H9 (cell line): ENCODE results near the gene CNOT4. TPM values are rescaled to one million over a fixed set of nuclear protein-coding genes. Genes with fewer than 3 reads are reported as not detected.

ENCODE experiments used
- DNase-seq: peaks from one replicate; pipeline ENCODE4 v3.0.0-alpha.2; 2017
- H2AFZ ChIP-seq: one replicate; pipeline ENCODE4 v1.6.1; 2013; ENCODE audit warnings: mild to moderate bottlenecking, low read length, control low read depth, moderate library complexity
- H2AK5ac ChIP-seq: 2 replicates; pipeline ENCODE4 v1.6.1; 2013; ENCODE audit warnings: low read length, control low read depth, mixed read lengths; ENCODE audit not compliant: insufficient read length
- H2BK120ac ChIP-seq: one replicate; pipeline ENCODE4 v1.6.1; 2013; ENCODE audit warnings: low read depth, mild to moderate bottlenecking, low read length, control low read depth, inconsistent platforms; ENCODE audit not compliant: poor library complexity, severe bottlenecking
- H2BK12ac ChIP-seq: 2 replicates; pipeline ENCODE4 v1.6.1; 2013; ENCODE audit warnings: low read length, control low read depth, mixed read lengths, low read depth; ENCODE audit not compliant: insufficient read length
- H2BK15ac ChIP-seq: 2 replicates; pipeline ENCODE4 v1.6.1; 2013; ENCODE audit warnings: low read depth, low read length, control low read depth
- H2BK20ac ChIP-seq: one replicate; pipeline ENCODE4 v1.6.1; 2013; ENCODE audit warnings: low read depth, mild to moderate bottlenecking, low read length, control low read depth, inconsistent platforms; ENCODE audit not compliant: poor library complexity, severe bottlenecking
- H2BK5ac ChIP-seq: 2 replicates; pipeline ENCODE4 v1.6.1; 2013; ENCODE audit warnings: low read length, control low read depth, mixed read lengths; ENCODE audit not compliant: insufficient read length
- H3K14ac ChIP-seq: 2 replicates; pipeline ENCODE4 v1.6.1; 2013; ENCODE audit warnings: low read length, control low read depth; ENCODE audit not compliant: insufficient read depth
- H3K18ac ChIP-seq: 2 replicates; pipeline ENCODE4 v1.6.1; 2013; ENCODE audit warnings: low read depth, mild to moderate bottlenecking, mixed read lengths, low read length, control low read depth; ENCODE audit not compliant: insufficient read length
- H3K23ac ChIP-seq: 2 replicates; pipeline ENCODE4 v1.6.1; 2013; ENCODE audit warnings: low read length, control low read depth, mixed read lengths, low read depth; ENCODE audit not compliant: insufficient read length
- H3K23me2 ChIP-seq: 2 replicates; pipeline ENCODE4 v1.6.1; 2013; ENCODE audit warnings: low read depth, mild to moderate bottlenecking, mixed read lengths, low read length, control low read depth; ENCODE audit not compliant: insufficient read length, poor library complexity, severe bottlenecking
- H3K27ac ChIP-seq: 2 replicates; pipeline ENCODE4 v1.5.1; 2013; ENCODE audit warnings: low read length, control low read depth, mixed read lengths, low read depth; ENCODE audit not compliant: insufficient read length
- H3K27me3 ChIP-seq: 2 replicates; pipeline ENCODE4 v1.6.1; 2013; ENCODE audit warnings: low read length, control low read depth, inconsistent platforms; ENCODE audit not compliant: insufficient read depth
- H3K4ac ChIP-seq: 2 replicates; pipeline ENCODE4 v1.6.1; 2013; ENCODE audit warnings: low read depth, mild to moderate bottlenecking, control low read depth, inconsistent platforms, low read length, moderate library complexity
- H3K4me1 ChIP-seq: 2 replicates; pipeline ENCODE4 v1.6.1; 2013; ENCODE audit warnings: low read length, control low read depth, inconsistent platforms; ENCODE audit not compliant: insufficient read depth
- H3K4me2 ChIP-seq: 2 replicates; pipeline ENCODE4 v1.6.1; 2013; ENCODE audit warnings: low read length, control low read depth, mixed read lengths; ENCODE audit not compliant: insufficient read length, insufficient read depth
- H3K56ac ChIP-seq: 2 replicates; pipeline ENCODE4 v1.6.1; 2013; ENCODE audit warnings: low read depth, mild to moderate bottlenecking, mixed read lengths, low read length, control low read depth; ENCODE audit not compliant: insufficient read length
- H3K79me1 ChIP-seq: 2 replicates; pipeline ENCODE4 v1.6.1; 2013; ENCODE audit warnings: low read depth, mild to moderate bottlenecking, moderate library complexity, low read length, control low read depth, inconsistent platforms; ENCODE audit not compliant: insufficient read depth, poor library complexity, severe bottlenecking
- H3K79me2 ChIP-seq: 2 replicates; pipeline ENCODE4 v1.6.1; 2013; ENCODE audit warnings: low read length, control low read depth, inconsistent platforms; ENCODE audit not compliant: insufficient read depth
- H3K9ac ChIP-seq: 2 replicates; pipeline ENCODE4 v1.6.1; 2013; ENCODE audit warnings: low read length, control low read depth, mixed read lengths; ENCODE audit not compliant: insufficient read length; ENCODE audit errors: extremely low read depth
- H3K9me3 ChIP-seq: one replicate; pipeline ENCODE4 v1.6.1; 2013; ENCODE audit warnings: low read depth, low read length, inconsistent platforms; ENCODE audit not compliant: control insufficient read depth
- H3T11ph ChIP-seq: one replicate; pipeline ENCODE4 v1.6.1; 2013; ENCODE audit warnings: mild to moderate bottlenecking, low read length, control low read depth, inconsistent platforms
- H4K20me1 ChIP-seq: one replicate; pipeline ENCODE4 v1.6.1; 2013; ENCODE audit not compliant: control insufficient read depth, insufficient read length, insufficient read depth
- H4K5ac ChIP-seq: 2 replicates; pipeline ENCODE4 v1.6.1; 2013; ENCODE audit warnings: low read depth, mild to moderate bottlenecking, mixed read lengths, low read length, control low read depth; ENCODE audit not compliant: insufficient read length
- H4K8ac ChIP-seq: replicated peaks from 2 replicates; pipeline ENCODE4 v1.6.1; 2013; ENCODE audit warnings: low read length, control low read depth, mixed read lengths, low read depth; ENCODE audit not compliant: insufficient read length
- H4K91ac ChIP-seq: 2 replicates; pipeline ENCODE4 v1.6.1; 2013; ENCODE audit warnings: low read depth, mild to moderate bottlenecking, moderate library complexity, mixed read lengths, low read length, control low read depth; ENCODE audit not compliant: insufficient read length
- H3K27ac Mint-ChIP-seq, 3 experiments: 2 replicates in 2 of 3; 3 replicates in 1 of 3; pipeline ENCODE4 v1.8.0; 2020 to 2021; ENCODE audit warnings: mixed read lengths in 3 of 3, mild to moderate bottlenecking in 1 of 3, moderate library complexity in 1 of 3
- H3K27me3 Mint-ChIP-seq: 2 replicates; pipeline ENCODE4 v1.8.0; 2021; ENCODE audit warnings: low read depth, mild to moderate bottlenecking, moderate library complexity, mixed read lengths
- H3K36me3 Mint-ChIP-seq, 3 experiments: 2 replicates in 2 of 3; 3 replicates in 1 of 3; pipeline ENCODE4 v1.8.0; 2020 to 2021; ENCODE audit warnings: low read depth in 3 of 3, mixed read lengths in 3 of 3; ENCODE audit not compliant: insufficient read depth in 1 of 3
- H3K4me1 Mint-ChIP-seq, 2 experiments: 2 replicates each; pipeline ENCODE4 v1.8.0; 2020; ENCODE audit warnings: mixed read lengths in 2 of 2
- H3K4me3 Mint-ChIP-seq, 2 experiments: 2 replicates in 1 of 2; 3 replicates in 1 of 2; pipeline ENCODE4 v1.8.0; 2020 to 2021; ENCODE audit warnings: mild to moderate bottlenecking in 2 of 2, mixed read lengths in 2 of 2, moderate library complexity in 1 of 2
- H3K9me3 Mint-ChIP-seq, 2 experiments: 2 replicates in 1 of 2; 3 replicates in 1 of 2; pipeline ENCODE4 v1.8.0; 2020; ENCODE audit warnings: mild to moderate bottlenecking in 2 of 2, mixed read lengths in 2 of 2, moderate library complexity in 1 of 2
- WGBS: extraction: QIAGEN DNeasy Blood & Tissue Kit; methylation state at CpG from one replicate; pipeline ENCODE4 v1.1.7; 2013; ENCODE audit warnings: missing lambda C conversion rate, low lambda C conversion rate, mixed read lengths; ENCODE audit not compliant: insufficient read length; ENCODE audit errors: extremely low coverage; 5-methylcytosine and 5-hydroxymethylcytosine counted together
- total RNA-seq: library from RNA; stranded (reverse); gene quantifications from 2 replicates; pipeline ENCODE4 v1.2.1, GENCODE V29; 2021
- TF ChIP-seq, protein P1 (sequence below): fragments of 200-600 bp; sonication (generic); conservative IDR thresholded peaks from 3 replicates; pipeline ENCODE4 v1.8.0; 2021; ENCODE audit warnings: antibody characterized with exemption, mild to moderate bottlenecking

Gene CNOT4
- total RNA-seq, 1 experiment from 2014 or later: 27.4 TPM

DNA sequence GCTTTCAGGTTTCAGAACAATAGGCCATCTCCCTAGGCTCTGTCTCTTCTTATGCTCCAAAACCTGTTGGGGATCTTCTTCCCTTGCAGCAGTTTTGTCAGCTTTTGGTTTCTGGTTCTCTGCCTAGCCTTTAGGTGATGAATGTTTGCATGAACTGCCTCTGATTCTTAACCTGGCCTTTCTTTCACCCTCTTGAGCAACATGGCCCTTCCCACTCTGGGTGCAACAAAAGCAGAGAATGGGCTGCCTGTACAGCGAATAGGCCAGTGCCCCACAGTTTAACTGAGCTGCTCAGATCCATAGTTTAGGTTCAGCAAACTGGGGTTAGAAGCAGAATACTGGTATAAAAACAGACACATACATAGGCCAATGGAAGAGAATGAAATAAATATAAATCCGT is 29.7 kb upstream of the CNOT4 start:
- H3K4me2 ChIP-seq: no peak overlapping the region
- no peaks in the 10 kb centered on the region for H3K27me3 Mint-ChIP-seq
- DNase-seq: no peak
- H2BK12ac ChIP-seq: no peak overlapping the region
- H3K56ac ChIP-seq: no peak overlapping the region
- TF ChIP-seq, protein P1, sequence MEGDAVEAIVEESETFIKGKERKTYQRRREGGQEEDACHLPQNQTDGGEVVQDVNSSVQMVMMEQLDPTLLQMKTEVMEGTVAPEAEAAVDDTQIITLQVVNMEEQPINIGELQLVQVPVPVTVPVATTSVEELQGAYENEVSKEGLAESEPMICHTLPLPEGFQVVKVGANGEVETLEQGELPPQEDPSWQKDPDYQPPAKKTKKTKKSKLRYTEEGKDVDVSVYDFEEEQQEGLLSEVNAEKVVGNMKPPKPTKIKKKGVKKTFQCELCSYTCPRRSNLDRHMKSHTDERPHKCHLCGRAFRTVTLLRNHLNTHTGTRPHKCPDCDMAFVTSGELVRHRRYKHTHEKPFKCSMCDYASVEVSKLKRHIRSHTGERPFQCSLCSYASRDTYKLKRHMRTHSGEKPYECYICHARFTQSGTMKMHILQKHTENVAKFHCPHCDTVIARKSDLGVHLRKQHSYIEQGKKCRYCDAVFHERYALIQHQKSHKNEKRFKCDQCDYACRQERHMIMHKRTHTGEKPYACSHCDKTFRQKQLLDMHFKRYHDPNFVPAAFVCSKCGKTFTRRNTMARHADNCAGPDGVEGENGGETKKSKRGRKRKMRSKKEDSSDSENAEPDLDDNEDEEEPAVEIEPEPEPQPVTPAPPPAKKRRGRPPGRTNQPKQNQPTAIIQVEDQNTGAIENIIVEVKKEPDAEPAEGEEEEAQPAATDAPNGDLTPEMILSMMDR: no peak
- H2BK5ac ChIP-seq: no peak overlapping the region
- H3K4me3 Mint-ChIP-seq: no peak overlapping the region
- H3K27ac ChIP-seq: no peak overlapping the region
- no peaks in the 10 kb centered on the region for H3K9me3 Mint-ChIP-seq
- H2BK120ac ChIP-seq: no peak overlapping the region
- H3K4me1 ChIP-seq: no peaks in the 10 kb centered on the region
- peaks cover 4% of the 10 kb centered on the region in 2 experiments; a peak in 3 of 4 replicates for H3K4me1 Mint-ChIP-seq
- no peak overlapping the region for H3K23ac ChIP-seq
- H3K79me2 ChIP-seq: no peaks in the 10 kb centered on the region
- H4K20me1 ChIP-seq: no peaks in the 10 kb centered on the region
- H4K5ac ChIP-seq: no peak overlapping the region
- no peaks in the 10 kb centered on the region for H3K79me1 ChIP-seq
- no peak overlapping the region for H2BK15ac ChIP-seq
- peak overlapping the region in 2 of 3 experiments; percentile 9 to 55; a peak in 2 of 7 replicates for H3K27ac Mint-ChIP-seq
- no CpG with 5 or more reads among the region's 2 CpGs for WGBS
- no peak overlapping the region for H3K4ac ChIP-seq
- H3K23me2 ChIP-seq: no peaks in the 10 kb centered on the region
- no peak overlapping the region for H3K18ac ChIP-seq
- H3K14ac ChIP-seq: no peak overlapping the region
- no peak overlapping the region for H3K9ac ChIP-seq
- no peak overlapping the region for H2AK5ac ChIP-seq
- no peaks in the 10 kb centered on the region for H3K36me3 Mint-ChIP-seq
- H2BK20ac ChIP-seq: no peak overlapping the region
- H3T11ph ChIP-seq: no peak overlapping the region
- no peaks in the 10 kb centered on the region for H3K9me3 ChIP-seq
- H4K91ac ChIP-seq: no peak overlapping the region
- no peaks in the 10 kb centered on the region for H3K27me3 ChIP-seq
- no peak overlapping the region for H4K8ac ChIP-seq
- H2AFZ ChIP-seq: no peak overlapping the region
